Neural progenitor cell (in vitro differentiated cells): ENCODE data around the gene PITRM1. TPM values are rescaled to one million over a fixed set of nuclear protein-coding genes. Genes with fewer than 3 reads are reported as not detected.

Experiments
- DNase-seq: peaks from one replicate; pipeline ENCODE4 v3.0.0-alpha.2; 2016; ENCODE audit warnings: low spot score
- H2AFZ ChIP-seq: fragments of 200-600 bp; sonication (generic); replicated peaks from 2 replicates; pipeline ENCODE4 v1.6.1; 2016; ENCODE audit warnings: antibody characterized with exemption
- H3F3A ChIP-seq: fragments of 200-600 bp; sonication (generic); 2 replicates; pipeline ENCODE4 v1.6.1; 2016; ENCODE audit warnings: antibody characterized with exemption, low read depth
- H3K27ac ChIP-seq: fragments of 200-600 bp; sonication (generic); 2 replicates; pipeline ENCODE4 v1.5.1; 2016; ENCODE audit warnings: mild to moderate bottlenecking
- H3K27me3 ChIP-seq: fragments of 200-600 bp; sonication (generic); 2 replicates; pipeline ENCODE4 v1.6.1; 2016; ENCODE audit warnings: mild to moderate bottlenecking, moderate library complexity
- H3K36me3 ChIP-seq: fragments of 200-600 bp; sonication (generic); 2 replicates; pipeline ENCODE4 v1.5.1; 2016
- H3K4me1 ChIP-seq: fragments of 200-600 bp; sonication (generic); 2 replicates; pipeline ENCODE4 v1.6.1; 2016; ENCODE audit warnings: mixed run types
- H3K4me2 ChIP-seq: fragments of 200-600 bp; sonication (generic); 2 replicates; pipeline ENCODE4 v1.6.1; 2016
- H3K4me3 ChIP-seq: fragments of 200-600 bp; sonication (generic); 2 replicates; pipeline ENCODE4 v1.5.1; 2016
- H3K79me2 ChIP-seq: fragments of 200-600 bp; sonication (generic); 2 replicates; pipeline ENCODE4 v1.6.1; 2016; ENCODE audit warnings: low read depth
- H3K9ac ChIP-seq: fragments of 200-600 bp; sonication (generic); 2 replicates; pipeline ENCODE4 v1.6.1; 2016
- H3K9me3 ChIP-seq: fragments of 200-600 bp; sonication (generic); 2 replicates; pipeline ENCODE4 v1.5.1; 2016; ENCODE audit warnings: low read depth
- H4K20me1 ChIP-seq: fragments of 200-600 bp; sonication (generic); 2 replicates; pipeline ENCODE4 v1.6.1; 2016; ENCODE audit warnings: low read depth
- H3K27ac Mint-ChIP-seq: 3 replicates; pipeline ENCODE4 v1.8.0; 2021; ENCODE audit warnings: mixed read lengths
- H3K27me3 Mint-ChIP-seq: 2 replicates; pipeline ENCODE4 v1.8.0; 2022; ENCODE audit warnings: low read depth, mild to moderate bottlenecking, inconsistent platforms, moderate library complexity, mixed read lengths; ENCODE audit not compliant: insufficient read depth
- H3K36me3 Mint-ChIP-seq: 3 replicates; pipeline ENCODE4 v1.8.0; 2021; ENCODE audit warnings: mixed read lengths
- H3K4me1 Mint-ChIP-seq: 3 replicates; pipeline ENCODE4 v1.8.0; 2021; ENCODE audit warnings: mixed read lengths
- H3K4me3 Mint-ChIP-seq: 3 replicates; pipeline ENCODE4 v1.8.0; 2021; ENCODE audit warnings: mild to moderate bottlenecking, moderate library complexity, mixed read lengths
- H3K9me3 Mint-ChIP-seq: 3 replicates; pipeline ENCODE4 v1.8.0; 2020; ENCODE audit warnings: mixed read lengths
- EZH2 ChIP-seq: fragments of 200-600 bp; sonication (generic); IDR thresholded peaks from 2 replicates; pipeline ENCODE4 v1.6.1; 2017; ENCODE audit warnings: antibody characterized with exemption, mild to moderate bottlenecking, moderate library complexity
- EZH2phosphoT487 ChIP-seq: fragments of 200-600 bp; sonication (generic); IDR thresholded peaks from 2 replicates; pipeline ENCODE4 v1.6.1; 2017; ENCODE audit warnings: antibody characterized with exemption
- total RNA-seq: library from RNA; depleted of rRNA; stranded (reverse); fragments of >200 nt; gene quantifications from 2 replicates; pipeline ENCODE4 v1.2.3, GENCODE V29; 2015; ENCODE audit warnings: low replicate concordance
- TF ChIP-seq, protein P1 (sequence below): fragments of 200-600 bp; sonication (generic); IDR thresholded peaks from 2 replicates; pipeline ENCODE4 v1.5.1; 2017; ENCODE audit warnings: antibody characterized with exemption, mild to moderate bottlenecking

Gene PITRM1
- total RNA-seq, 1 donor from 2014 or later: 38.0 TPM

DNA sequence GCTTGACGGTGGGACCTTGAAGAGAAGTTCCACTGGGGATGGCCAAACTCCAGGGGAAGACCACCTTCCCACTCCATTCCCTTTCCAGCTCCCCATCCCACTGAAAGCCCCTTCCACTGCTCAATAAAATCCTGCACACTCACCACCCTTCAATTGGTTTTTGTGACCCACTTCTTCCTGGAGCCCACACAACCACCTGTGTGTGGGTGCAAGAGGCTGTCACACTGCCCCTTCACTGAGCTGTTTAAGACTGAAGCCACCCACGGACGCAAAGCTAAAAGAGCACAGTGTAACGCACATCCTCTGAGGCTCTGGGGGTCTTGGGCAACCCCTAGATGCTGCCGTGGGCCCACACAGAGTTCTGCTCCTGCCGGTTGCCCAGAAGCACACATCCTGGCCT lies 12.8 kb upstream of the PITRM1 start:
- Histone ChIP-seq H3F3A (peaks cover 3% of the 10 kb centered on the region), H3K79me2 (no peaks in the 10 kb centered on the region), H3K4me3 (no peak overlapping the region), H3K4me1 (peaks cover 6% of the 10 kb centered on the region), H2AFZ (no peak overlapping the region), H3K9ac (no peak overlapping the region), H3K27ac (no peak overlapping the region), H3K36me3 (no peaks in the 10 kb centered on the region), H3K4me2 (no peak overlapping the region), H3K9me3 (no peaks in the 10 kb centered on the region), H3K27me3 (no peaks in the 10 kb centered on the region), H4K20me1 (no peaks in the 10 kb centered on the region)
- H3K36me3 Mint-ChIP-seq: no peaks in the 10 kb centered on the region
- peaks cover 22% of the 10 kb centered on the region for H3K4me1 Mint-ChIP-seq
- no peak for DNase-seq
- H3K27me3 Mint-ChIP-seq: peaks cover 2% of the 10 kb centered on the region
- H3K4me3 Mint-ChIP-seq: no peak overlapping the region
- no peak overlapping the region for H3K27ac Mint-ChIP-seq
- H3K9me3 Mint-ChIP-seq: peaks cover 12% of the 10 kb centered on the region
- TF ChIP-seq, protein P1, sequence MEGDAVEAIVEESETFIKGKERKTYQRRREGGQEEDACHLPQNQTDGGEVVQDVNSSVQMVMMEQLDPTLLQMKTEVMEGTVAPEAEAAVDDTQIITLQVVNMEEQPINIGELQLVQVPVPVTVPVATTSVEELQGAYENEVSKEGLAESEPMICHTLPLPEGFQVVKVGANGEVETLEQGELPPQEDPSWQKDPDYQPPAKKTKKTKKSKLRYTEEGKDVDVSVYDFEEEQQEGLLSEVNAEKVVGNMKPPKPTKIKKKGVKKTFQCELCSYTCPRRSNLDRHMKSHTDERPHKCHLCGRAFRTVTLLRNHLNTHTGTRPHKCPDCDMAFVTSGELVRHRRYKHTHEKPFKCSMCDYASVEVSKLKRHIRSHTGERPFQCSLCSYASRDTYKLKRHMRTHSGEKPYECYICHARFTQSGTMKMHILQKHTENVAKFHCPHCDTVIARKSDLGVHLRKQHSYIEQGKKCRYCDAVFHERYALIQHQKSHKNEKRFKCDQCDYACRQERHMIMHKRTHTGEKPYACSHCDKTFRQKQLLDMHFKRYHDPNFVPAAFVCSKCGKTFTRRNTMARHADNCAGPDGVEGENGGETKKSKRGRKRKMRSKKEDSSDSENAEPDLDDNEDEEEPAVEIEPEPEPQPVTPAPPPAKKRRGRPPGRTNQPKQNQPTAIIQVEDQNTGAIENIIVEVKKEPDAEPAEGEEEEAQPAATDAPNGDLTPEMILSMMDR: no peak

- H3K4me3 Mint-ChIP-seq: no peak overlapping the region
- TF ChIP-seq EZH2 (no peak), EZH2phosphoT487 (no peak)
- TF ChIP-seq, protein P1: no peak
Observed at GRCh38 chr10:3180355-3181025, 7.9 kb upstream of the PITRM1 start.

GRCh38 chr10:3179174-3179573 lies 6.6 kb upstream of the PITRM1 start:
- Histone ChIP-seq H3K9ac (no peak overlapping the region), H3K9me3 (no peaks in the 10 kb centered on the region), H3K79me2 (no peaks in the 10 kb centered on the region), H3K27ac (no peak overlapping the region), H3K36me3 (no peaks in the 10 kb centered on the region), H3K4me3 (no peak overlapping the region), H3K27me3 (no peaks in the 10 kb centered on the region), H3K4me1 (peaks cover 6% of the 10 kb centered on the region), H4K20me1 (no peaks in the 10 kb centered on the region), H3K4me2 (no peak overlapping the region), H3F3A (peaks cover 4% of the 10 kb centered on the region), H2AFZ (no peak overlapping the region)
- no peak overlapping the region for H3K4me3 Mint-ChIP-seq
- peaks cover 12% of the 10 kb centered on the region for H3K4me1 Mint-ChIP-seq
- H3K27me3 Mint-ChIP-seq: peaks cover 2% of the 10 kb centered on the region
- DNase-seq: no peak
- no peaks in the 10 kb centered on the region for H3K36me3 Mint-ChIP-seq
- TF ChIP-seq EZH2 (no peak), EZH2phosphoT487 (no peak)
- TF ChIP-seq, protein P1: no peak
- no peak overlapping the region for H3K27ac Mint-ChIP-seq
- H3K9me3 Mint-ChIP-seq: peaks cover 4% of the 10 kb centered on the region

More at GRCh38 chr10:3180355-3181025, 7.9 kb upstream of the PITRM1 start:
- H3K4me1 Mint-ChIP-seq: peaks cover 12% of the 10 kb centered on the region
- Histone ChIP-seq H3K9ac (no peak overlapping the region), H3K79me2 (no peaks in the 10 kb centered on the region), H3K36me3 (no peaks in the 10 kb centered on the region), H3F3A (peaks cover 3% of the 10 kb centered on the region), H3K4me2 (no peak overlapping the region), H3K4me3 (no peak overlapping the region), H3K27me3 (no peaks in the 10 kb centered on the region), H2AFZ (no peak overlapping the region), H4K20me1 (no peaks in the 10 kb centered on the region), H3K4me1 (peaks cover 6% of the 10 kb centered on the region), H3K27ac (no peak overlapping the region), H3K9me3 (no peaks in the 10 kb centered on the region)
- no peak overlapping the region for H3K27ac Mint-ChIP-seq
- peaks cover 4% of the 10 kb centered on the region for H3K9me3 Mint-ChIP-seq
- H3K27me3 Mint-ChIP-seq: no peaks in the 10 kb centered on the region
- no peak for DNase-seq
- no peaks in the 10 kb centered on the region for H3K36me3 Mint-ChIP-seq
